Natural killer cell treated with Interleukin-12 subunit alpha and Interleukin-12 subunit beta and Interleukin-15 and Interleukin-18, amount 100 ng/mL, for 72 hours (primary cell): ENCODE data around the gene NT5DC4. TPM values are rescaled to one million over a fixed set of nuclear protein-coding genes. Genes with fewer than 3 reads are reported as not detected.
"Not testable (repeated sequence)": the region's sequence is repeated elsewhere in the genome, so short reads cannot be mapped to it uniquely, and the experiment has no call there.

Source experiments
- ATAC-seq, 2 donors: fragments of 150-1000 bp; cut with Tn5 transposase in 1 of 2; sonication (Bioruptor Pico), chemical (Tn5 transposase) in 1 of 2; 2 replicates each; pipeline ENCODE4 v1.10.0; 2021
- DNase-seq: peaks from one replicate; pipeline ENCODE4 v3.0.0; 2022; ENCODE audit warnings: low spot score
- H3K27ac Mint-ChIP-seq, 2 donors: 1 replicate in 1 of 2; 2 replicates in 1 of 2; pipeline ENCODE4 v1.8.0; 2022; ENCODE audit warnings: mixed read lengths in 2 of 2, mild to moderate bottlenecking in 1 of 2, moderate library complexity in 1 of 2
- H3K27me3 Mint-ChIP-seq, 2 donors: 1 replicate in 1 of 2; 2 replicates in 1 of 2; pipeline ENCODE4 v1.8.0; 2022; ENCODE audit warnings: mixed read lengths in 2 of 2
- H3K36me3 Mint-ChIP-seq: one replicate; pipeline ENCODE4 v1.8.0; 2022; ENCODE audit warnings: mixed read lengths
- H3K4me1 Mint-ChIP-seq, 2 donors: 1 replicate in 1 of 2; 2 replicates in 1 of 2; pipeline ENCODE4 v1.8.0; 2022; ENCODE audit warnings: low read depth in 2 of 2, mixed read lengths in 2 of 2, mild to moderate bottlenecking in 1 of 2
- H3K4me3 Mint-ChIP-seq: one replicate; pipeline ENCODE4 v1.8.0; 2022; ENCODE audit warnings: mixed read lengths
- H3K9me3 Mint-ChIP-seq: 2 replicates; pipeline ENCODE4 v1.8.0; 2022; ENCODE audit warnings: mixed read lengths
- total RNA-seq, 2 donors: library from RNA; stranded (reverse); gene quantifications; one replicate each; pipeline ENCODE4 v1.2.3, GENCODE V29; 2022

Gene NT5DC4
- total RNA-seq, 2 donors from 2014 or later, result not detected

GRCh38 chr2:112690853-112691401 lies 29.9 kb upstream of the NT5DC4 start:
- no peaks in the 10 kb centered on the region for H3K36me3 Mint-ChIP-seq

DNA sequence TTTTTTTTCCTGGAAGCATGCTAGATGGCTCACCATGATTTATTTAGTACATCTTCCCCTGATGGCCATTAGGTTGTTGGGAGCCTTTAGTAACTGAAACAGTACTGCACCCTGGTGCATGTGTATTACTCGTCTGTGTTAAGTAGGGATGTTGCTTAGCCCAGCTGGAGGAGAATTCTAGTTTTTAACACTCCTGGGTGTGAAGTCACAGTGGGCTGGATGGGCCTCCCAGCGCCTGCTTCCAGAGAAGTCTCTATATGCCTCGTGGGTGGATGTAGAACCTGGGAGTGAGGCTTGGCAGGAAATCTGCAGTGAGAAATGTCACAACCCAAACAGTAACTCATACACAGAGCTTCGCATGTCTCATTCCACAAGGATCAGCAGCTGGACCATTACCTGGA lies 28.9 kb upstream of the NT5DC4 start:
- no peaks in the 10 kb centered on the region for H3K27me3 Mint-ChIP-seq
- H3K4me1 Mint-ChIP-seq, result peaks cover 38 to 39% of the 10 kb centered on the region in 2 donors
- no peaks in the 10 kb centered on the region for H3K36me3 Mint-ChIP-seq
- DNase-seq (no peak), ATAC-seq (no peak)
- H3K9me3 Mint-ChIP-seq, result no peaks in the 10 kb centered on the region
- H3K27ac Mint-ChIP-seq, result peak overlapping the region; percentile 75 to 93
- peak overlapping the region; percentile 75 for H3K4me3 Mint-ChIP-seq

More at GRCh38 chr2:112690853-112691401, 29.9 kb upstream of the NT5DC4 start:
- DNase-seq (peak; percentile 89), ATAC-seq (peak; percentile 83 to 93)
- H3K27ac Mint-ChIP-seq, result peak overlapping the region; percentile 69 to 75
- H3K4me3 Mint-ChIP-seq, result peak overlapping the region; percentile 75
- H3K9me3 Mint-ChIP-seq, result no peaks in the 10 kb centered on the region
- H3K27me3 Mint-ChIP-seq, result no peaks in the 10 kb centered on the region
- peaks cover 38 to 39% of the 10 kb centered on the region in 2 donors for H3K4me1 Mint-ChIP-seq

GRCh38 chr2:112692495-112692911 lies 28.3 kb upstream of the NT5DC4 start:
- H3K36me3 Mint-ChIP-seq, result no peaks in the 10 kb centered on the region
- peaks cover 38 to 39% of the 10 kb centered on the region in 2 donors for H3K4me1 Mint-ChIP-seq
- H3K27ac Mint-ChIP-seq, result peak overlapping the region; percentile 75 to 93
- H3K4me3 Mint-ChIP-seq, result peak overlapping the region; percentile 75
- DNase-seq (peak; percentile 86), ATAC-seq (peak; percentile 89 to 96)
- no peaks in the 10 kb centered on the region for H3K9me3 Mint-ChIP-seq
- no peaks in the 10 kb centered on the region for H3K27me3 Mint-ChIP-seq

DNA sequence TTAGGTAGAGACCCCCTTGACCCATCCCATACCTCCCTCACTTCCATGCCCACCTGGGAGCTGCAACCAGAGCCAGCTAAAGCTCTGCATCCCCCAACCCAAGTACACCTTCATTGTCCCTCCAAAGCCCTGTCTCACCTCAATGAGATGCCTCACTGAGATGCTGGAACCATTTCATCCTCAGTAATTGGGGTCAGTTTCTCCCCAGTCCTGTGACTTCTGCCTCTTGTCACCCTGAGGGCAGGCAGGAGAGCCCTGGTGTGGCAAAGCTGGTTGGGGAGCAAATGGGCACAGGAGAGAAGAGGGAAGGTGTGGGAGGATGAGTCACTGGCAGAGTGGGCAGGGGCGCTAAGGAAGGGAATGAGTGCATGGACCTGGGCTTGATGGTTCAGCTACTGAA lies 27.9 kb upstream of the NT5DC4 start:
- DNase-seq (no peak), ATAC-seq (peak; percentile 22 to 25)
- H3K27me3 Mint-ChIP-seq, result no peaks in the 10 kb centered on the region
- H3K36me3 Mint-ChIP-seq, result no peaks in the 10 kb centered on the region
- H3K4me1 Mint-ChIP-seq, result peaks cover 38 to 39% of the 10 kb centered on the region in 2 donors
- H3K9me3 Mint-ChIP-seq, result no peaks in the 10 kb centered on the region
- H3K27ac Mint-ChIP-seq, result peak overlapping the region; percentile 75 to 93
- H3K4me3 Mint-ChIP-seq, result peak overlapping the region; percentile 75

DNA sequence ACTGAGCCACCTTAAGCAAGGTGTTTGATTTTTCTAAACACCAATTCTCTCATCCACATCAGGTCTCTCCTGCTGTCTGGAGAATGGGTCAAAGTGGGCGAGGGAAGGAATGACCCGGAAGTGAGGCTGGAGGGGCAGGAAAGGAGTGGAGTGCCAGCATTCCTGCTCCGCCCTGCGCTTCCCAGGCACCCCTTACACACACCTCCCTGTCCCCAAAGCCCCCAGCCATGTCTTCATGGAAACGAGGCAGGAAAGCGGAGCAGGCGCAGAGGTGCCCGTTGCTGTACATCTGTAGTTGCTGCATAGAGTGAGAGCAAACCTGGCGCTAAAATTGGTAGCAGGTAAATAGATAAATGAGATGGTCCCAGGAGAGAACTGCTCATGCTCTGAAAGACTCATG lies 27.2 kb upstream of the NT5DC4 start:
- H3K27me3 Mint-ChIP-seq, result no peaks in the 10 kb centered on the region
- H3K27ac Mint-ChIP-seq, result peak overlapping the region; percentile 75 to 93
- no peak for ATAC-seq
- no peaks in the 10 kb centered on the region for H3K9me3 Mint-ChIP-seq
- H3K36me3 Mint-ChIP-seq, result no peaks in the 10 kb centered on the region
- peaks cover 34 to 39% of the 10 kb centered on the region in 2 donors for H3K4me1 Mint-ChIP-seq
- no peak for DNase-seq
- H3K4me3 Mint-ChIP-seq, result no peak overlapping the region

DNA sequence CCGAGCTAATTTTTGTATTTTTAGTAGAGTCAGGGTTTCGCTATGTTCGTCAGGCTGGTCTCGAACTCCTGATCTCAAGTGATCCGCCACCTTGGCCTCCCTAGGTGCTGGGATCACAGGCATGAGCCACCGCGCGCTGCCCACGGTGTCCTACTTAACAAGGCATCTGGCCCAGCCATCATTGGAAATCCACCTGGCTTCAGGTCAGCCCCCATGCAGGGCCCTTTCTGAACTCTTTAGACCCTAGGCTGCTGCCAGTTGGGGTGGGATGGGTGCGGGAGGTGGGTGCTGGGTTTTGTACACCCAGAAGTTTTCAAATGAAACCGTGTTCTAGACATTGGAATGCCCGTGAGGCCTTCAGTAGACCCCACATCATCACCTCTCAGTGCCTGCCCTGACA lies 26.6 kb upstream of the NT5DC4 start:
- Mint-ChIP-seq H3K9me3 (no peaks in the 10 kb centered on the region), H3K27ac (no peak overlapping the region), H3K36me3 (no peaks in the 10 kb centered on the region), H3K27me3 (no peaks in the 10 kb centered on the region), H3K4me3 (no peak overlapping the region), H3K4me1 (peaks cover 34% of the 10 kb centered on the region in 2 donors)
- ATAC-seq (no peak), DNase-seq (no peak)

DNA sequence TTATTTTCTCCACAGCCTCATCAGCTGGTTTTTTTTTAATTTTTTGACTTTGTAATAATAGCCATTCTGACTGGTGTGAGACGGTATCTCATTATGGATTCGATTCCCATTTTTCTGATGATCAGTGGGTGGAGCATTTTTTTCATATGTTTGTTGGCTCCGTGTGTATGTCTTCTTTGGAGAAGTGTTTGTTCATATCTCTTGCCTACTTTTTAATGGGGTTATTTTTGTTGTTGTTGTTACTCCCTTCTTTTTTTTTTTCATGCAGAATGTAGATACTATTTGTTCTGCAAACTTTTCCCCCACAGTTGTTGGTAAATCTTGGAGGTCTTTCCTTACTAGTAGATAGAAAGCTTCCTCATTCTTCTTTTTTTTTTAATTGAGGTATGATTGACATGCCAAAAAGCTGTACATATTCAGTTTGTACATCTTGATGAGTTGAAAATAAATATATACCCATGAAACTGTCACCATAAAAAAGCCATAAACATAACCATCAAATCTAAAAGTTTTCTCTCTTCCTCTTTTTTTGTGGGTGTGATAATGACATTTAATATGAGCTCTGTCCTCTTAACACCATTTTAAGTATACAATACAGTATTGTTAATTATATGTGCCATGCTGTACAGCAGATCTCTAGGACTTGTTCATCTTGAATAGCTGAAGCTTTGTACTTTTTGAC lies 21.8 kb upstream of the NT5DC4 start:
- H3K27me3 Mint-ChIP-seq, result no peaks in the 10 kb centered on the region
- DNase-seq (no peak), ATAC-seq (no peak)
- no peaks in the 10 kb centered on the region for H3K9me3 Mint-ChIP-seq
- no peaks in the 10 kb centered on the region for H3K36me3 Mint-ChIP-seq
- no peak overlapping the region for H3K4me3 Mint-ChIP-seq
- peaks cover 12 to 16% of the 10 kb centered on the region in 2 donors for H3K4me1 Mint-ChIP-seq
- H3K27ac Mint-ChIP-seq, result peak overlapping the region in 1 of 2 donors; percentile 70

DNA sequence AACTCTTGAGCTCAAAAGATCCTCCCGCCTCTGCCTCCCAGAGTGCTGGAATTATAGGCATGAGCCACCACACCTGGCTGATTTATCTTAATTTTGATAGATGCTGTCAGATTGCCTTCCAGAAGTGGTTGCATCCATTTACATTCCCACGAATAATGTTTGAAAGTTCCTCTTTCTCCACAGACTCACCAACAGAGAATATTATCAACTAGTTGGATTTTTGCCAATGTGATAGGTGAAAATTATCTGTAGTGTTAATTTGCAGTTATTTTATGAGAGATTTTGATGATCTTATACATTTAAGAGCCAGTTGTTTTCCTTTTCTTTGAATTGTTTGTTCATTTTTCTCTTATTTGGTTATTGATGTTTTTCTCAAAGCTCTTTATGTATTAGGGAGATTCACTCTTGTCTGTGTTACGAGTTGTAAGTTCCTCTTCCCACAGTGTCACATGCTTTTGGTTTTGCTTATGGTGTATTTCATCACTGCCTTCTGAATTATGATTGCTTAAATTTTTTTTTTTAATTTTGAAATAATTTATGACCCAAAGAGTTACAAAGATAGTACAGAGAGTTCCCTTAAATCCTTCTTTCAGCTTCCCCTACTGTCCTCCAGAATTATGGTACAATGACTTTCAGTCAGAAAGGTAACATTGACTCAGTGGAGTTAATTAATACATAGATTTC lies 20.7 kb upstream of the NT5DC4 start:
- no peaks in the 10 kb centered on the region for H3K9me3 Mint-ChIP-seq
- H3K4me1 Mint-ChIP-seq, result peaks cover 15 to 16% of the 10 kb centered on the region in 2 donors
- no peak overlapping the region for H3K4me3 Mint-ChIP-seq
- DNase-seq (no peak), ATAC-seq (peak in 1 of 2 donors; percentile 81)
- no peaks in the 10 kb centered on the region for H3K36me3 Mint-ChIP-seq
- H3K27ac Mint-ChIP-seq, result peak overlapping the region in 1 of 2 donors; percentile 68
- H3K27me3 Mint-ChIP-seq, result peaks cover 0 to 2% of the 10 kb centered on the region in 2 donors

DNA sequence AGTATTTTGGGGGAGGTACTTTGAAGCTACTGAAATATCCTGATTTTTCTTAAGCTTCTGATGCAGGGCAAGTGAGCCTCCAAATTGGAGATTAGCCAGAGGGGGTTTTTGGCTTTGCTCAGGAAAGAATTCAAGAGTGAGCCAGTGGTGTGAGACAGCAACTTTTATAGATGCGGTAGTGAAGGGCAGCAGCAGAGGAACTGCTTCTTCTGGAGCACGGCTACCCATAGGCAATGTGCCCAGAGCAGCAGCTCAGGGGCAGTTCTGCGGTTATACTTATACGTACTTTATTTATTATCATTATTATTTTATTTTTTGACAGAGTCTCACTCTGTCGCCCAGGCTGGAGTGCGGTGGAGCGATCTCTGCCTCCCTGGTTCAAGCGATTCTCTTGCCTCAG lies 19.8 kb upstream of the NT5DC4 start:
- H3K4me1 Mint-ChIP-seq, result peaks cover 23 to 25% of the 10 kb centered on the region in 2 donors
- H3K27ac Mint-ChIP-seq, result peak overlapping the region in 1 of 2 donors; percentile 68
- no peak for ATAC-seq
- H3K9me3 Mint-ChIP-seq, result no peaks in the 10 kb centered on the region
- H3K27me3 Mint-ChIP-seq, result peaks cover 0 to 2% of the 10 kb centered on the region in 2 donors
- no peak overlapping the region for H3K4me3 Mint-ChIP-seq
- H3K36me3 Mint-ChIP-seq, result no peaks in the 10 kb centered on the region
- no peak for DNase-seq

DNA sequence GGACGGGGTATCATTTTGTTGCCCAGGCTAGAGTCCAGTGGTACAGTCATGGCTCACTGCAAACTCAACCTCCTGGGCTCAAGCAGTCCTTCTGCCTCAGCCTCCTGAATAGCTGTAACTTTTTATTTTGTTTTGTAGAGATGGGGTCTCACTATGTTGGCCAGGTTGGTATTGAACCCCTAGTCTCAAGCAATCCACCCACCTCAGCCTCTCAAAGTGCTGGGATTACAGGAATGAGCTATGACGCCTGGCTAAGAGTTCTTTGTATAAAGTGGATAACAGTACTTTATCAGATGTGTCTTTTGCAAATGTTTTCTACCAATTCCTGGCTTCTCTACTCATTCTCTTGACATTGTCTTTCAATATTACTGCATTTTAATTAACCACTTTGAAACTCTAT lies 17.1 kb upstream of the NT5DC4 start:
- Mint-ChIP-seq H3K27me3 (peaks cover 0 to 2% of the 10 kb centered on the region in 2 donors), H3K4me1 (peaks cover 42 to 51% of the 10 kb centered on the region in 2 donors), H3K4me3 (no peak overlapping the region), H3K9me3 (no peaks in the 10 kb centered on the region), H3K36me3 (no peaks in the 10 kb centered on the region), H3K27ac (no peak overlapping the region)
- DNase-seq (no peak), ATAC-seq (no peak)

- ATAC-seq, result no peak
- Mint-ChIP-seq H3K9me3 (no peaks in the 10 kb centered on the region), H3K4me1 (peaks cover 43 to 60% of the 10 kb centered on the region in 2 donors), H3K4me3 (peak overlapping the region; percentile 78), H3K27ac (peak overlapping the region in 1 of 2 donors; percentile 35), H3K27me3 (peaks cover 0 to 2% of the 10 kb centered on the region in 2 donors), H3K36me3 (no peaks in the 10 kb centered on the region)
- DNase-seq, result no peak
Observed at GRCh38 chr2:112705575-112705974, 15.2 kb upstream of the NT5DC4 start.

- DNase-seq (peak; percentile 83), ATAC-seq (peak; percentile 92 to 96)
- peak overlapping the region; percentile 35 to 63 for H3K27ac Mint-ChIP-seq
- no peaks in the 10 kb centered on the region for H3K9me3 Mint-ChIP-seq
- peak overlapping the region; percentile 78 for H3K4me3 Mint-ChIP-seq
- peaks cover 0 to 2% of the 10 kb centered on the region in 2 donors for H3K27me3 Mint-ChIP-seq
- no peaks in the 10 kb centered on the region for H3K36me3 Mint-ChIP-seq
- H3K4me1 Mint-ChIP-seq, result peaks cover 46 to 63% of the 10 kb centered on the region in 2 donors
Observed at GRCh38 chr2:112706170-112706664, 14.6 kb upstream of the NT5DC4 start.

DNA sequence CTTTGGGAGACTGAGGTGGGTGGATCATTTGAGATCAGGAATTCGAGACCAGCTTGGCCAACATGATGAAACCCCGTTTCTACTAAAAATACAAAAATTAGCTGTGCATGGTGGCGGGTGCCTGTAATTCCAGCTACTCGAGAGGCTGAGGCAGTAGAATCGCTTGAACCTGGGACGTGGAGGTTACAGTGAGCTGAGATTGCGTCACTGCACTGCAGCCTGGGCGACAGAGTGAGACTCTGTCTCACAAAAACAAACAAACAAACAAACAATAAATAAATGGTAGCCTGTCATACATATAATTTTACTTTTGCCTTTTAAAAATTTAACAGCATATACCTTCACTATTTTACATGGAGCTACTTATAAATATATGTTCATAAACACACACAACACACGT lies 13.9 kb upstream of the NT5DC4 start:
- ATAC-seq, DNase-seq, H3K9me3 Mint-ChIP-seq, H3K4me3 Mint-ChIP-seq, H3K36me3 Mint-ChIP-seq, H3K27me3 Mint-ChIP-seq: not testable (repeated sequence)
- peak overlapping the region in 1 of 2 donors; percentile 63 for H3K27ac Mint-ChIP-seq
- peaks cover 47 to 65% of the 10 kb centered on the region in 2 donors for H3K4me1 Mint-ChIP-seq

- H3K27me3 Mint-ChIP-seq, result peaks cover 0 to 2% of the 10 kb centered on the region in 2 donors
- DNase-seq (no peak), ATAC-seq (peak in 1 of 2 donors; percentile 13)
- no peaks in the 10 kb centered on the region for H3K36me3 Mint-ChIP-seq
- peaks cover 56 to 69% of the 10 kb centered on the region in 2 donors for H3K4me1 Mint-ChIP-seq
- no peaks in the 10 kb centered on the region for H3K9me3 Mint-ChIP-seq
- H3K27ac Mint-ChIP-seq, result peak overlapping the region; percentile 63 to 79
- peak overlapping the region; percentile 72 for H3K4me3 Mint-ChIP-seq
Observed at GRCh38 chr2:112708968-112709367, 11.9 kb upstream of the NT5DC4 start.
